CD4-positive, alpha-beta T cell treated with Interleukin-2 at 100 ng/mL for 4 hours (primary cell): ENCODE data around the gene ANKRD40CL.
"Not testable (repeated sequence)": the region's sequence is repeated elsewhere in the genome, so short reads cannot be mapped to it uniquely, and the experiment has no call there.

Experiments used
- DNase-seq: peaks from one replicate; pipeline ENCODE4 v3.0.0-alpha.2; 2020; ENCODE audit warnings: low spot score

The ANKRD40CL gene

GRCh38 chr17:50767446-50767845, at the start of gene ANKRD40CL:
TSS of gene ANKRD40CL (minus strand) at chr17:50767518. CDS start at chr17:50766913, 605 bp downstream.
- no peak for DNase-seq

- DNase-seq: no peak
These were observed 49.0 kb upstream of the ANKRD40CL start for GRCh38 chr17:50816271-50816670.

- no peak for DNase-seq
These were observed 48.1 kb upstream of the ANKRD40CL start for GRCh38 chr17:50815400-50815799.

GRCh38 chr17:50813583-50813982, 46.3 kb upstream of the ANKRD40CL start:
- no peak for DNase-seq

- no peak for DNase-seq
These were observed 41.6 kb upstream of the ANKRD40CL start for GRCh38 chr17:50808888-50809287.

GRCh38 chr17:50808413-50808812, 41.1 kb upstream of the ANKRD40CL start:
- DNase-seq: no peak

- DNase-seq: no peak
These were observed 40.4 kb upstream of the ANKRD40CL start for GRCh38 chr17:50807675-50808074.

- no peak for DNase-seq
These were observed 39.7 kb upstream of the ANKRD40CL start for GRCh38 chr17:50807009-50807408.

- no peak for DNase-seq
These were observed 38.9 kb upstream of the ANKRD40CL start for GRCh38 chr17:50806141-50806643.

GRCh38 chr17:50805486-50805885, 38.2 kb upstream of the ANKRD40CL start:
- no peak for DNase-seq

GRCh38 chr17:50804749-50805475, 37.6 kb upstream of the ANKRD40CL start:
- not testable (repeated sequence) for DNase-seq

GRCh38 chr17:50803676-50804075, 36.4 kb upstream of the ANKRD40CL start:
- no peak for DNase-seq

GRCh38 chr17:50802609-50803571, 35.6 kb upstream of the ANKRD40CL start:
- no peak for DNase-seq

- no peak for DNase-seq
These were observed 32.9 kb upstream of the ANKRD40CL start for GRCh38 chr17:50800196-50800700.

- no peak for DNase-seq
These were observed 32.3 kb upstream of the ANKRD40CL start for GRCh38 chr17:50799582-50799981.

- DNase-seq: no peak
These were observed 31.3 kb upstream of the ANKRD40CL start for GRCh38 chr17:50798424-50799288.

GRCh38 chr17:50797135-50797810, 30.0 kb upstream of the ANKRD40CL start:
- DNase-seq: no peak

- DNase-seq: no peak
These were observed 27.0 kb upstream of the ANKRD40CL start for GRCh38 chr17:50794361-50794760.

GRCh38 chr17:50793007-50793406, 25.7 kb upstream of the ANKRD40CL start:
- no peak for DNase-seq

GRCh38 chr17:50792132-50792531, 24.8 kb upstream of the ANKRD40CL start:
- DNase-seq: no peak

GRCh38 chr17:50790618-50791017, 23.3 kb upstream of the ANKRD40CL start:
- DNase-seq: no peak
